SHP77 (cell line): ENCODE measurements around the gene TMEM248.
"Not testable (repeated sequence)": the region's sequence is repeated elsewhere in the genome, so short reads cannot be mapped to it uniquely, and the experiment has no call there.

Experiments
- DNase-seq, 2 experiments: peaks; one replicate each; lab custom pipeline; 2025; lab: John Stamatoyannopoulos, UW

Gene TMEM248

DNA sequence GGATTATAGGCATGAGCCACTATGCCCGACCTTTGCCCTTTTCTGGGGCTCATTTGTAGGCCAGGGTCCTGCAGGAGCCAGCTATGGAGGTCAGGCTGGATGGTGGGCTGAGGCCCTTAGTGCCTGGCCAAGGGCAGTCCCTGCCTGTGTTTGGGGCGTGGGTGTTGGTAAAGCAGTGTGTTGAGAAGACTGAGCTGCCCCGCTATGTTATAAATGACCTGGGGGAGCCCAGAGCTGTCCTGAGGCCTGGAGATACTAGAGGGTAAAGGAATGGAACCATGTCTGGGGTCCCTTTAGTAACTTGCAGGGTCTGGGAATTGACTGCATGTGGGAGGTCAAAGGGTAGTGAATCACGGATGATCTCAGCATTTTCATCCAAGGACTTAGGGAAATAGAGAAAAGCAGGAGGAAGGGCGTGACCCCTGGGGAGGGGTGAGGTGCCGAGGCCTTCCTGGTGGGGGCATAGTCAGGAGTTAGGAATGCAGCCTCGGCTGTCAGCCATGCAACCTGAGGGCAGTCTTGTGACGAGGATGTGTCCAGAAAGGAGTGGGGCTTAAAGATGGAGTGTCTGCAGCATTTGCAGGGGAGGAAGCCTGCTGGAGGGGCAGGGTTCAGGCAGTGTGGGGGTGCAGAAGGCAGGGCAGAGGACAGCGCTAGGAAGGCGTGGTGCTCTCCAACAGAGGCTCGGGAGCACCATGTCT lies 31.5 kb downstream of the TMEM248 start:
- DNase-seq, result no peak

DNA sequence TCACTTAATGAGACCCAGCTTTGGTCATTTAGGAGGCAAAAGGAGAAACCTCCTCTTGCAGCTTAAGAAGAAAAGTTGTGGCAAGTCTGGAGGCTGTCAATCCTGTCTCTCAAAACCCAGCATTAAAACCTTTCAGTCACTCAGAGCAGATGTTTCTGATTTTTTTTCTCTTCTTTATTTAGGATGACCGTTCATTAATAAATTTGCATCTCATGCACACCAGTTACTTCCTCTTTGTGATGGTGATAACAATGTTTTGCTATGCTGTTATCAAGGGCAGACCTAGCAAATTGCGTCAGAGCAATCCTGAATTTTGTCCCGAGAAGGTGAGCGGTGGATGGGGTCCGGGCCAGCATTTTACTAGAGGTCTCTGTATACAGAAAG lies 32.0 kb downstream of the TMEM248 start:
- no peak for DNase-seq

DNA sequence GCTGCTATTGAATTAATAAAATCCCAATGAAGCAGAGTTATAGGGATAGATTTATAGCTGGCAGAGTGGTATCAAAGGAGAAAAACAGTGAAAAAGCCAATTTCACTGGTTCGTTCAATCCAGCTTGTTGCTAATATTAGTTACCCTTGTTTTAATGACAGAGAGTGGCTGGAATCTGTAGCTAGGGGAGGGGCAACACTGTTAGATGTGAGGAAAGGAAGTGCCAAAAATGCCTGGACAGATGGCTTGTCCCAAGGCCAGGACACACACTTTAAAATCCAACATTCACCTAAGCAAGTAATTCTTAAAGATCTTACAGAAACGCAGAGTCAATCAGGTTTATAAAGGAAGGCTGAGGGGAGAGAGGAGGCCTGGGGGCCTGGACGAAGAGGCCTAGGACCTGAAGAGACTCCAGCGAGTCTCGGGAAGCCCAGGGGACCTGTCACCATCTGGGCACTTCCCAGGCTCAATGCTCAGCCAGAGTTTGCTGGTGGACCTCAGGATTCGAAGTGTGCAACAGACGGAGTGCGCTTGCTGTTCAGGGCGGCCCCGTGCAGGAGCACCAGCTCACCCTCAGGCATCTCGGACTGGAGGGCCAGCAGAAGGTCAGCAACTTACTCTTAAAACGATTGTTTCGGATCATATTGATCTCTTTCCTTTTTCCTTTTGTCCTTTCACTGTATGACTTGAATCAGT lies 36.7 kb downstream of the TMEM248 start:
- no peak for DNase-seq

DNA sequence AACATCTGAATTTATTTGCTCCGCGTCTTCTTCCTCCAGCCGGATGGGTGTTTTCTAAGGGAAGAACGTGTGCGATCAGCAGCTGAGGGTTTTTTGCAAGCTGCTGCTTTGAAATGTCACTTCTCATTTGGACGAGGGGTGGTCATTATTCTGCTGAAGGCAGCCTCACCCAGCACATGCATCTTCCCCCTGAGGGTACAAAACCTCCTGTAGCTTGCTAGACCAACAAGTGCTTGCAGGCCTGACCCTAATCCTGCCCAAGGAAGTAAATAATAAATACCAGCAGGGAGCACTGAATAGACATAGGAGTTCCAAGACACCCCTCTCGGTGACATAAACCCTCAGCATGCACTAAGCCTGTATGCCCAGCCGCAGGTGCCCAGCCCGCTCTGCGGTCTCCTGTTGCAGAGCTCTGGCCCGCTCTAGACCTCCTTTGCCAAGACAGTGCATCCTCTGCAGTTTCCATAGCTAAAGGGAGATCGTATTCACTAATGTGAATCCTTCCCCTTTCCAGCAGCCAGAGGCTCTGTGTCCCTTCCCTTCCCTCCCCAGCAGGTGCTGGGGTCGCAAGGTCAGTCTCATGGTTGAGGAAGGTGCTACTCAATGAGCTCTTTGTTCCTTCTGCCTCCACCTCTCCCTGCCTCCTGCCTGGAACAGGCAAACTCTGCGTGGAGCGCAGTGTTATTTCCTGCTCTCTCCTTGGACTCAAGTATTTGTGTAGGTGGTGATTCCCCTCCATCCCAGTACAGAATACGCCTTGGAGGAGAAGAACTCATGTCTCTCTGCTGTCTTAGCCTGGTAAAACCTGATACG lies 37.7 kb downstream of the TMEM248 start:
- no peak for DNase-seq

DNA sequence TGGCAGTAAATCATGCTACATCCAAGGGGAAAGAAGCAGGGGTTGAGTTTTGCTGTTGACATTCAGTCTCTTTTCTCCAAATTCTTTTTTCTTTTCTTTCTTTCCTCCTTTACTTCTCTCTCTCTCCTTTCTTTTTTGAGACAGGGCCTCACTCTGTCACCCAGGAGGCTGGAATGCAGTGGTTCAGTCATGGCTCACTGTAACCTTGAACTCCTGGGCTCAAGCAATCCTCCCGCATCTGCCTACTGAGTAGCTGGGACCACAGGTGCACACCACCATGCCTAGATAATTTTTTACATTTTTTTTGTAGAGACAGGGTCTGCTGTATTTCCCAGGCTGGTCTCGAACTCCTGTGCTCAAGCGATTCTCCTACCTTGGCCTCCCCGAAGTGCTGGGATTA lies 39.2 kb downstream of the TMEM248 start:
- no peak for DNase-seq

GRCh38 chr7:66961096-66961495 lies 40.1 kb downstream of the TMEM248 start:
- no peak for DNase-seq

- DNase-seq, result no peak
Observed at GRCh38 chr7:66964411-66964810, 43.4 kb downstream of the TMEM248 start.

- no peak for DNase-seq
Observed at GRCh38 chr7:66967029-66967428, 46.0 kb downstream of the TMEM248 start.

DNA sequence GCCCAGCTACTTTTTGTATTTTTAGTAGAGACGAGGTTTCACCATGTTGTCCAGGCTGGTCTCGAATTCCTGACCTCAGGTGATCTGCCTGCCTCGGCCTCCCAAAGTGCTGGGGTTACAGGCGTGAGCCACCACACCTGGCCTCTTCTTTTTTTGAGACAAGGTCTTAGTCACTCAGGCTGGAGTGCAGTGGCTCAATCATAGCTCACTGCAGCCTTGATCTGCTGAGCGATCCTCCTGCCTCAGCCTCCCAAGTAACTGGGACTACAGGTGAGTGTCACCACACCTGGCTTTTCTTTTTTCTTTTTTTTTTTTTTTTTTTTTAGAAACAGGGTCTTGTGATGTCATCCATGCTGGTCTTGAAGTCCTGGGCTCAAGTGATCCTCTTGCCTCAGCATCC lies 48.0 kb downstream of the TMEM248 start:
- DNase-seq, result not testable (repeated sequence)

- no peak for DNase-seq
Observed at GRCh38 chr7:66970310-66970709, 49.3 kb downstream of the TMEM248 start.

DNA sequence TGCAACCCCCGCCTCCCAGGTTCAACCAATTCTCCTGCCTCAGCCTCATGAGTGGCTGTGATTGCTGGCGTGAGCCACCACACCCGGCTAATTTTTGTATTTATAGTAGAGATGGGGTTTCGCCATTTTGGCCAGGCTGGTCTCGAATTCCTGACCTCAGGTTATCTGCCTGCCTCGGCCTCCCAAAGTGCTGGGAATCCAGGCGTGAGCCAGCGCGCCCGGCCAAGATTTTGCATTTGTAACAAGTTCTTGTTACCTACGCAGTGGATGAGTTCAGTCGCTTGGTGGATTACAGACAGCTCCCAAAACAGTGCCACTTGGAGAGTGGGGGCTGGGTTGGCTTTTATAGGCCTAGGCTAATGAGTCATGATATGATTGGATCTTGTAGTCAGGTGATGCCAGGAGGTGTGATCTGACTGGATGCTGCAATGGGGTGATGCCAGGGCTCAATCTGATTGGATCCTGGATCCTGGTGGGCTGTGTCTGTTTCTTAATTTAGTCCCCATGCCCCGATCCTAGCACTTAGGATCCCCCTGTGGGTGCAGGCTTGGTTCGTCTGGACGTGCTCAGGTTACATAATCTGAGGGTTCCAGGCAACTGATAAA lies 54.1 kb downstream of the TMEM248 start:
- DNase-seq, result no peak

GRCh38 chr7:66978312-66978711 lies 57.3 kb downstream of the TMEM248 start:
- DNase-seq, result not testable (repeated sequence)

GRCh38 chr7:66979013-66979412 lies 58.0 kb downstream of the TMEM248 start:
- DNase-seq, result not testable (repeated sequence)

- DNase-seq, result not testable (repeated sequence)
Observed at GRCh38 chr7:66980336-66980735, 59.3 kb downstream of the TMEM248 start.

DNA sequence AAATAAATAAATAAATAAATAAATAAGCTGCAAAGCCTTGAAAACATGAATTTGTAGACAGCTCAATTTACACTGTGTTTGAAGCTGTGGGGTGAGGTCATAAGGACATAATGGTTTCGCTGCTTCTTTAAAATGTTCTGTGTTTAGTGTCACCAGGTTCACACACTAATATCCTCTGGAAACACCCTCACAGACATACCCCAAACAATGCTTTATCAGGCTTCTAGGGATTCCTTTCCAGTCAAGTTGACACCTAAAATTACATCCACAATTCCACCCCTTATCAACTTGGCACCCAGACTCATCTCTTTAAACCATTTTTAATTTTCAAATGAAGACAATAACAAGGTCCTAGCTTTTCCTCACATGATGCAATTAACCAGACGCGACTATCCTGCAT lies 68.5 kb downstream of the TMEM248 start:
- DNase-seq, result not testable (repeated sequence)

GRCh38 chr7:66994051-66994450 lies 73.0 kb downstream of the TMEM248 start:
- not testable (repeated sequence) for DNase-seq

DNA sequence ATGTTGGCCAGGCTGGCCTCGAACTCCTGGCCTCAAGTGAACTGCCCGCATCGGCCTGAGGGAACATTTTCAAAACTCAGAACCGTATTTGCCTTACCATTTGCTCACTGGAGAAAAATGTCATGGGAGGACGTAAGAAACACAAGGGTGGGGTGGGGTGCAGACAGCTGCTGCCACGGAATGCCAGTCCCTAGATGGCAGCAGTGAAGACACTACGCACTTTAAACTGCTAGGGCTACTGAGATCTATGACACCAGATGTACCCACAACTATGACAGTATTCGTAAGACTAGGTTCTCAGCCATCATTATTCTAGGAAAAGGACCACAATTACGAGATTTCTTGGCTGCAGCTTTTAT lies 73.6 kb downstream of the TMEM248 start:
- peak; percentile 27 for DNase-seq

DNA sequence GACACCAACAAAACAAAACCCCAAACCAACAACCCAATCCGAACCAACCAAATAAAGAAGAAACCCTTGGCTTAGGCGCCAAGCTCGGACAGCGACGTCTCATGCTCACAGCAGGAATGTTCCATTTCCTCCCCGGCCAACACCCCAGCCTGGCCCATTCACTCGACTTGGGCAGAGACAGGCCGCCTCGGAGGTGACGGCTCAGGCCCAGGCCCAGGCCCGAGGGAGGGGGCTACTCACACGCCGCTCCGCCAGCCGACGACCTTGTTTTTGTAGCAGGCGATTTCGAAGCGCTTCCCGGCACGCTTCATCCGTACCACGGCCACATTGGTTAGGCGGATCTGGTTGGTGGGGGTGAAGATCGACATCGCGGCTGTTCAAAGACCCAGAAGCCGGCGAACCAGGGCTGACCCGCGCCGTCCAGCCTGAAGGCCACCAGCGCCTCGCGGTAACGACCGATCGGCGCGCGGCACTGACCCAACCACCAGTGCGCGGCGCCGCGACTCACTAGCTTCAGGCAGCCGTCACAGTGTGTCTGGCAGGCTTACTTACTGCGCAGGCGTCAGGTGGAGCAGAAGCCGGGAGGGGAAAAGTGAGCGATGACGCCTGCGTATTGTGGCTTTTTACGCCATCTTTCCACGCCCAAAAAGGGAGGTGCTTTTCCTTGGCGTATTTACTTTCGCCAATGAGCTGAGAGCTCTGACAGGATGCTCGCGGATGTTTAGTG lies 74.2 kb downstream of the TMEM248 start, which contains the start of gene SBDS:
Gene SBDS (minus strand): TSS at position 537 of the 727 bp plus-strand sequence. CDS start 169 bp downstream, at position 368.
- peak; percentile 98 to 99 for DNase-seq

GRCh38 chr7:66996444-66997191 lies 75.6 kb downstream of the TMEM248 start, which contains the start of gene TYW1:
TSS of gene TYW1 (plus strand) at chr7:66996833. CDS start at chr7:66996979, 146 bp downstream.
- DNase-seq, result peak; percentile 99

- DNase-seq, result peak; percentile 13 to 21
Observed at GRCh38 chr7:67000601-67001258, 79.7 kb downstream of the TMEM248 start.
